NT2/D1 (cell line): ENCODE results near the gene M1AP.

Experiments
- SUZ12 ChIP-seq: IDR thresholded peaks from 2 replicates; pipeline ENCODE4 v1.6.1; 2011; ENCODE audit not compliant: insufficient read length, insufficient read depth; ENCODE audit errors: extremely low read depth
- YY1 ChIP-seq: IDR thresholded peaks from 2 replicates; pipeline ENCODE4 v1.6.1; 2011; ENCODE audit not compliant: insufficient read length, insufficient read depth
- ZNF274 ChIP-seq: IDR thresholded peaks from 2 replicates; pipeline ENCODE4 v1.6.1; 2011; ENCODE audit warnings: mild to moderate bottlenecking, low read depth, low read length

DNA sequence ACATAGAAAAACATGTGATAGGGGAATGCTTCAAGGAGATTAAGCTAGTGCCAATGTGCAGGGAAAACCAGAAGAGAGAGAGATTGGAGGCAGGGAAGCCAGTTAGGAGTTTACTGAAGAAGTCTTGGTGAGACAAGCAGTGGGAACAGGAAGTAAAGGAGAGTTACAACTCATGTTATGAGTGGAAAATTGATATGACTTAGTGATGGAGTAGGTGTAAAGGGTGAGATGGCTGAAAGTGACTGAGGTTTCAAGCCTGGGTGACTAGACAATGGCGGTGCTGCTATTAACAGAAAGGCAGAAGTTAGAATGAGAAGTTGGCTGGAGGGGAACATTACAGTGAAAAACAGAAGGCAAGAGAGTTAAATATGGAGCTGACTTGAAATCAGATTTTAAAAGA is 77.1 kb downstream of the M1AP start:
- no peak for TF ChIP-seq SUZ12
- no peak for TF ChIP-seq YY1
- no peak for TF ChIP-seq ZNF274
